HG02642 (cell line): ENCODE results near the gene MUSTN1.

Experiments used
- ATAC-seq: cut with Tn5 transposase; IDR thresholded peaks from one replicate; pipeline ENCODE4 v1.9.1; 2021; ENCODE audit warnings: mild to moderate bottlenecking; ENCODE audit not compliant: unreplicated experiment, poor library complexity

The MUSTN1 gene

GRCh38 chr3:52854013-52854412 lies 19.2 kb upstream of the MUSTN1 start:
- no peak for ATAC-seq

DNA sequence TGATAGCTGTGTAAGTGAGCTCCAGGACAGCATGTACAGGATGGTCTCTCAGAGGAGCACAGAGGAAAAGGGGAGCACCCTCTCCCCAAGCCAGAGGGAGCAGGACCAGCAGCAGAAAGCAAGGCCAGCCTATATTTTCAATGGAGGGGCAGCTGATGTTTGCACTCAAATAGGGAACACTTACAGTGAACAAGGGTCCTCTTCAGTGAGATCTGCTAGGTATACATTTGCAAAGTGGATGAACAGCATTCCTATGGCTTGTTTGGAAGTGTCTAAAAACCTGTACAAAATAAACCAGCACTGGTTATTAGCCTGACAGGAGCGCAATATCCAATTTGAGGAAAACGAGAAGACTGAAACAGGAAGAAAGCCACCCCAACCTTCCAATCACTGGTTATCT lies 17.6 kb upstream of the MUSTN1 start:
- no peak for ATAC-seq

DNA sequence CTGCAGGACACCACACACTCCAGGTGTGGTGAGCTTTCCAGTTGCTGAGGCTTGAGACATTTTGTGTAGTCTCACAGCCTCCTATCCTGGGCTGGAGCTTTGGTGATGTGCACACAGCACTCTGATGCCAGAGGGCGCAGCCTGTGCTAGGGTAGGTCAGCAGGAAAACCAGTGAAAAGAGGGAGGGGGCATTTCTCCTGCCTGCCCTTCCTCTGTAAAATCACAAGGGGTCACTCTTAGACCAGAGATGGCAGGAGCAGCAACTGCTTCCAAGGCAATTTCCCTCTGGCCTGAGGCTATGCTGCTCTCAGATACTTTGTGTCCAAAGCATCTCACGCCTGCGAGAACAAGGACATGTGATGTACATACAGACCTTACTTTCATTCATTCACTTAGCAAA lies 16.5 kb upstream of the MUSTN1 start:
- ATAC-seq = no peak

DNA sequence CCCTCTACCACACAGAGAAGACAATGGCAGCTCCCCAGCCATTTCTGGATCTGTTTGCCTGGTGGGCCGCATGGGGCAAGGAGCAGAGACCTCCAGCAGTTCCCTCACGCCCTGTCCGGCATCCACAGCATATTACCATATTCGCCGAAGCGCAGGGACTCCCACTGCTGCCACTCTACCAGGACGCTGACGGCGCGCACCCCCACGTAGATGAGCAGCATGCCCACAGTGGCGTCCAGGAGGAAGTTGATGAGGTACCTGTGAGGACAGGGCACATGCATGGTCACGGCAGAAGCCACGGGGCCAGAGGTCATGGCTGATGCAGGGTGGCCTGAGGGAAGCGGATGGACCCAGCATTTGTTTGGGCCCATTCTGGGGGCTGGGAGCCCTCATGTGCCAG lies 14.8 kb upstream of the MUSTN1 start:
- ATAC-seq = no peak

GRCh38 chr3:52848617-52849016 lies 13.8 kb upstream of the MUSTN1 start:
- ATAC-seq = no peak

GRCh38 chr3:52847726-52848125 lies 12.9 kb upstream of the MUSTN1 start:
- no peak for ATAC-seq

- ATAC-seq = no peak
Observed at GRCh38 chr3:52847241-52847640, 12.4 kb upstream of the MUSTN1 start.

DNA sequence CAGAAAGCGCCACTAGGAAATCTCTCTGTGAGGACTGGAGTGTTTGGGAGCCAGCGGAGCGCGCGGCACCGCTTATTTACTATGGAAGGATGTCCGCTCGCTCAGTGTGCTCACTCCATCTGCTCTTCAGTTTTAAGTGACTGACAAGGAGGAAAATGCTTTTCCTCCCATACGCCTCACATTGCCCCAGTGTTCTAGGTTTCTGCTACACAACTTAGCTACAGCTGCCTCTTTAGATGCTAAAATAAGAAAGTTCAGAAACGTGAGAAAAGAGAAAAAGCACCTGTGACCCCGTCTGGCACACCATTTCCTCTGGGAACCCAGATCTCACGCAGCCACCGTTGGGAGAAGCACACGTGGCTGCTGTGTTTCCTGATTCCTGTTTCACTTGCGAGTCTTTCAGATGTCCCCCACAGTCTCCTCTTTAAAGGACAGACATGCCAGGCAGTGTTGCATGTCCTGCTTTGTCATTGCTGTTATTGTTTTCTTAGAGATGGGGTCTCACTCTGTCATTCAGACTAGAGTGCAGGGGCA lies 11.7 kb upstream of the MUSTN1 start:
- no peak for ATAC-seq

- no peak for ATAC-seq
Observed at GRCh38 chr3:52845691-52846431, 11.0 kb upstream of the MUSTN1 start.

- no peak for ATAC-seq
Observed at GRCh38 chr3:52845157-52845556, 10.3 kb upstream of the MUSTN1 start.

DNA sequence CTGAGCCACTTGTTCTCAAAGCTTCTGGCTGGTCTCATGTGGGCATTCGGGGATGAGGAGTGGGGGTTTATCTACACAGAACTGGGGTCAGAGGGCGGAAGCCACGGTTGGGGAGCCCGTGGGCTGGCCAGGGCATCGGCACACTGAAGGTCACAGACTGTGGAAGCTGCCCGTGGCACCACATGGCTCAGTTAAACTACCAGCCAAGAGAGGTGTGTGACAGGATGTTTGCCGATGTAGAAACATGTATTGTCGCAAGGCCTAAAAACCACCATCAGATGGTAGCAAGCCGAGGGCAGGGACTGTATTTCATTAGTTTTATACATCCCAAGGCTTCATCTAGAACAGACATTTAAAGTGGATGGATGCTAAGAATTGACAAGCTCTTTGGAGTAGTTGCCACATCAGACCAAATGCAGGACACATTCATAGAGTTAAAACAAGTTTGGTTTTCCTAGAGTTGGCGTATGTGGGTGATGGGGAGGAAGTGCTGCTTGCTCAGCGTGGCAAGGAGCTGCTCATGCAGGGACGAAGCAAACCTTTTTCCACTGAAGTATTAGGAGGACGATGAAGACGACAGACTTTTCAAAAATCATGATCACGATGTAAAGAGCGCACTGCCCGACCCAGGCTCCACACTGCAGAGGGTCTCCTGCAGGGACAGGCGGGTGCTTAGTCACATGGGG lies 9.6 kb upstream of the MUSTN1 start:
- ATAC-seq = no peak

- no peak for ATAC-seq
Observed at GRCh38 chr3:52843881-52844280, 9.1 kb upstream of the MUSTN1 start.

DNA sequence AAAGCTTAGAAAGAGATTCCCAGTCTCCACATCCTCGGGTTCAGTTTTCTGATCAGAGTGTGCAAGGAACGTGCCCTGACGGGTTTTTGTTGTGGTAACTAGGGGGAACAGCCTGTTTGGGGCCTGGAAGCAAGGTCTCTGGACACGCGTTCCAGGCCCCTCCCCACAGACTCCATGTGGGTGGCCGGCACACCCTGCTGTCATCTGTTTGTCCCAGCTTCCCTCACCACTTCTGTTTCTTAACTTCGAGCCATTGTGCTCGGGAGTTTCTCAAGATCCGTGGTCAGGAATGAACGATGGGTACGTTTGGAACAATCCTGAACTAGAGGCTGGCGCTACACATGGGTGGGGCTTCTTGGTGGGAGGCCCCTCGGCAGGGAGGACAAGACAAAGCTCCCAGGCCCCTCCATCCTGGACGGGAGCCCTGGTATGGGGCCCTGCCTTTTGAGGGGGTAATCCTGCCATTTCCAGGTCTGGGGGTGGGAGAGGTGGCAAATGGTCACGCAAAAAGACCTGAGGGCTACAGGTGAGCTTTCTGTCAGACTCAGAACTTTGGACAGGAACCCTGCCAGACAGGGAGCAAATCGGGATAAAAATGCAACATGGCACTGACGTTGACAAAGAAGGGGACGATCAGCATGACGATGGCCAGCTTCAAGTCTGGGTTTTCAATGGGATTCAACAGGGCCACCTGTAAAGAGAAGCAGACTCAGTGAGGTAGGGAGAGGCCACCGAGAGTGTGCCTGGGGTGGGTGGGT lies 8.5 kb upstream of the MUSTN1 start:
- ATAC-seq = no peak

DNA sequence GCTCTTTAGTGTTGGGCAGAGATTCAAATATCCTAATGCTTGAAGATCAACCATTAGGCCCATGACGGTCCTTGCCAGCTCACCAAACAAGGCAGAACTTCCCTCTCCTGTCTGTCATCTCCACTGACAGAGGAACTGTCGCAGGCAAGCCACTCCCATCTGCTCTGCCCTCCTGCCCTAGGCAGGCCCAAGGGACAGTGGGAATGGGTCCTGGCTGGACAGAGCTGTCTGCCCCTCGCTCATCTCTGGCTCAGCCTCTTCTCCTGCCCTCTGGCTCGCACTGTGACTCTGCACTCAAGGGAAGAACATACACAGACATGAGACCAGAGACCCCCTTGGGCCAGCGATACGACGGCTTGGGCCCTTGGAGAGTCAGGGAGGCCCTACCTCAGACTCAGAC lies 7.6 kb upstream of the MUSTN1 start:
- no peak for ATAC-seq

GRCh38 chr3:52841981-52842340 lies 7.1 kb upstream of the MUSTN1 start:
- no peak for ATAC-seq

- ATAC-seq = no peak
Observed at GRCh38 chr3:52841211-52841980, 6.6 kb upstream of the MUSTN1 start.

DNA sequence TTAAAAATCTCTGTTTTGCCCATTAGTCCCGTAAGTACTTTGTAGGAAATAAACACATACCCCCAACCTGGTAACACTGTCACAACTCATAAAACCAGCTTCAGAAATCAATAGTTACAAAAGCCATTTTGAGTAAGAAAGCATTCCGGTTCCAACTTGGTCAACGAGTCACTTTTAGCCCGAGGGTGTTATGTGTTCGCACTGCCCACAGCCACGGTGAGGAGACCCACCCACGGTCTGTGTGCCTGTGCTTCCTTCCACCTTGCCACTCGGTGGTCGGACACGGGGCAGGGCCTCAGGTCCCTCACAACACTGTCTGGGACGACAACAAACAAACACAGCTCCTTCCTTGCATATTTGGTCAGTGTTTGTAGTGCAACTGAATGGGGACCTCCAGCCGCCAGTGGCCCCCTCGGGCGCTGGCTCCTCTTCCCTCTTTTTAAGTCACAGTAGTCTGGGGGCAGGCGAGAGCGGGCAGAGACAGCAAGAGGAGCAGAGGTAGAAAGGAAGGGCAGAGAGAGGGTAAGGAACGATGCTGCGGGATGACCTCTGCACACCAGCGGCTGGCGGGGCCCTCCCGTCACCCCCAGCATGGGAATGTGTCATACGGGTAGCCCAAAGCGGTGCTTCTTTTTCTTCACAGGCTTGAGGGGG lies 5.2 kb upstream of the MUSTN1 start:
- ATAC-seq = no peak

DNA sequence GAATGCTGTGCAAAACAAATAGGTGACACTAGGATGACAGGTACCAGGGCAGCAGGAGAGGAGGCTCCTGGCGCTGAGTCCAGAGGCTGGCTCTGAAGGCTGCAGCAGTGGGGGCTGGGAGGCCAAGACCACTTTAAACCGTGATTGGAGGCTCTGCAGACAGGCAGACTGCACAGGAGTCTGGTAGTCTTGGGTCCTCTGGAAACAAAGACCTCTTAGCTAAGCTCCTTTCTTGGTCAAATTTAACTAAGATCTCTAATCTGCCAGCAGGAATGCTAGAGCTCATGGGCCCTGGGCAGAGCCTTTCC lies 4.4 kb upstream of the MUSTN1 start:
- no peak for ATAC-seq

DNA sequence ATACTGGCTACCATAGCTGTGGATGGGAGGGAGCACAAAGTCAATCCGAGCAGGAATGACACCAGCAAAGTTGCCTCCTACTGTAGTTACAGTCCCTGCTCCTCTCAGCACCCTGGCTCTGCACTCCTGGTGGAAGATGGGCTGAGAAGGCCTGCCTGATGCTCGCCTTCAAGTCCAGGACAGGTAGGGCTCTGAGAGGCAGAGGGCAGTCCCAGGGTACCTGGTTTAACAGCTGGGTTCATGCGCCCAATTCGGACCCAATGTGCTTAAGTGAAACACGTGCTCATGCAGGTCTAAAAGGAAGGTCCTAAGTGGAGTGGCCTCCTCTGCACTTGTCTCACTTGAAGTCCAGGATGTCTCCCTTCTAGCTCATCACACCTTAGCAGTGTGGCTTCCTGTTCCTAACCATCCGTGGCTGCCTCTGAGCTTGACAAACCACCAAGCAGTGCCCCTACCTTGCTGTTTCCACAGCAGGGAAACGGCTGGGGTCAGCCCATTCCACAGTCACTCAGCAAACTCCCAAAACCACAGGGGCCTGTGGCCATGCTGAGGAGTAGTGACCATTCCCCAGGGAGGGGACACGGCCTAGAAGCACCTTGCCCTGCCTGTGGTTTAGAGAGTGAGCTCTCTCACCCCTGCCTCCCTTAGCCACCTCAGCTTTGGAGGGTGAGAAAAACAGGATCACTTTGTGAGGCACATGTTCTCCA lies 3.9 kb upstream of the MUSTN1 start:
- ATAC-seq = no peak

- no peak for ATAC-seq
Observed at GRCh38 chr3:52836986-52837385, 2.2 kb upstream of the MUSTN1 start.
